KOPT-K1 (cell line): ENCODE data around the gene PRMT9.

ENCODE experiments used
- H3K27ac ChIP-seq: fragments of 200-600 bp; sonication (generic); 2 replicates; pipeline ENCODE4 v1.5.1; 2016; ENCODE audit warnings: antibody characterized with exemption, mild to moderate bottlenecking, low read depth, low read length; ENCODE audit not compliant: poor library complexity, severe bottlenecking
- H3K36me3 ChIP-seq: fragments of 200-600 bp; sonication (generic); 2 replicates; pipeline ENCODE4 v1.5.1; 2017; ENCODE audit warnings: antibody characterized with exemption, mild to moderate bottlenecking, low read length, moderate library complexity; ENCODE audit not compliant: insufficient read depth
- H3K9me3 ChIP-seq: fragments of 200-600 bp; sonication (generic); 2 replicates; pipeline ENCODE4 v1.5.1; 2017; ENCODE audit warnings: antibody characterized with exemption, low read length, mild to moderate bottlenecking; ENCODE audit not compliant: insufficient read depth, poor library complexity, severe bottlenecking

Gene PRMT9

GRCh38 chr4:147704846-147705245, 20.9 kb upstream of the PRMT9 start:
- no peak overlapping the region for H3K27ac ChIP-seq
- no peaks in the 10 kb centered on the region for H3K36me3 ChIP-seq

GRCh38 chr4:147696866-147697265, 12.9 kb upstream of the PRMT9 start:
- Histone ChIP-seq H3K9me3 (peaks cover 10% of the 10 kb centered on the region), H3K36me3 (no peaks in the 10 kb centered on the region), H3K27ac (no peak overlapping the region)

More at GRCh38 chr4:147704846-147705245, 20.9 kb upstream of the PRMT9 start:
- peaks cover 10% of the 10 kb centered on the region for H3K9me3 ChIP-seq

GRCh38 chr4:147693218-147693617, 9.3 kb upstream of the PRMT9 start:
- H3K9me3 ChIP-seq: no peaks in the 10 kb centered on the region
- H3K36me3 ChIP-seq: no peaks in the 10 kb centered on the region
- H3K27ac ChIP-seq: no peak overlapping the region

GRCh38 chr4:147691820-147692219, 7.9 kb upstream of the PRMT9 start:
- H3K9me3 ChIP-seq: no peaks in the 10 kb centered on the region
- no peak overlapping the region for H3K27ac ChIP-seq
- no peaks in the 10 kb centered on the region for H3K36me3 ChIP-seq

GRCh38 chr4:147689067-147689466, 5.1 kb upstream of the PRMT9 start:
- no peaks in the 10 kb centered on the region for H3K36me3 ChIP-seq
- H3K9me3 ChIP-seq: no peaks in the 10 kb centered on the region
- peak overlapping the region; percentile 54 for H3K27ac ChIP-seq

GRCh38 chr4:147683188-147683591, 773 bp downstream of the PRMT9 start:
- Histone ChIP-seq H3K9me3 (no peaks in the 10 kb centered on the region), H3K27ac (peak overlapping the region; percentile 80), H3K36me3 (peaks cover 16% of the 10 kb centered on the region; the same call in 1 of the 2 replicates)

GRCh38 chr4:147682755-147683154, 1.2 kb downstream of the PRMT9 start:
- Histone ChIP-seq H3K9me3 (no peaks in the 10 kb centered on the region), H3K27ac (no peak overlapping the region), H3K36me3 (peaks cover 20% of the 10 kb centered on the region; the same call in 1 of the 2 replicates)

GRCh38 chr4:147678796-147679549, 5.0 kb downstream of the PRMT9 start:
- Histone ChIP-seq H3K27ac (no peak overlapping the region), H3K36me3 (peaks cover 21% of the 10 kb centered on the region; the same call in 1 of the 2 replicates), H3K9me3 (no peaks in the 10 kb centered on the region)

- Histone ChIP-seq H3K9me3 (no peaks in the 10 kb centered on the region), H3K27ac (no peak overlapping the region), H3K36me3 (peaks cover 21% of the 10 kb centered on the region; the same call in 1 of the 2 replicates)
These were observed 5.9 kb downstream of the PRMT9 start for GRCh38 chr4:147678106-147678505.

GRCh38 chr4:147674496-147674895, 9.5 kb downstream of the PRMT9 start:
- Histone ChIP-seq H3K36me3 (peaks cover 36% of the 10 kb centered on the region), H3K9me3 (no peaks in the 10 kb centered on the region), H3K27ac (no peak overlapping the region)

GRCh38 chr4:147674073-147674472, 9.9 kb downstream of the PRMT9 start:
- no peaks in the 10 kb centered on the region for H3K9me3 ChIP-seq
- peaks cover 32% of the 10 kb centered on the region for H3K36me3 ChIP-seq
- H3K27ac ChIP-seq: no peak overlapping the region

GRCh38 chr4:147658501-147658900, 25.5 kb downstream of the PRMT9 start:
- Histone ChIP-seq H3K9me3 (no peaks in the 10 kb centered on the region), H3K36me3 (peaks cover 85% of the 10 kb centered on the region), H3K27ac (no peak overlapping the region)

GRCh38 chr4:147655639-147656038, 28.3 kb downstream of the PRMT9 start:
- H3K9me3 ChIP-seq: no peaks in the 10 kb centered on the region
- no peak overlapping the region for H3K27ac ChIP-seq
- peaks cover 74% of the 10 kb centered on the region for H3K36me3 ChIP-seq

- Histone ChIP-seq H3K9me3 (peaks cover 6% of the 10 kb centered on the region), H3K36me3 (peaks cover 51% of the 10 kb centered on the region), H3K27ac (no peak overlapping the region)
These were observed 32.4 kb downstream of the PRMT9 start for GRCh38 chr4:147651563-147651962.

GRCh38 chr4:147648656-147649055, 35.3 kb downstream of the PRMT9 start:
- H3K36me3 ChIP-seq: peaks cover 30% of the 10 kb centered on the region
- H3K9me3 ChIP-seq: peaks cover 6% of the 10 kb centered on the region

GRCh38 chr4:147645099-147645498, 38.9 kb downstream of the PRMT9 start:
- H3K36me3 ChIP-seq: peaks cover 57% of the 10 kb centered on the region
- no peak overlapping the region for H3K27ac ChIP-seq
- H3K9me3 ChIP-seq: peaks cover 6% of the 10 kb centered on the region

More at GRCh38 chr4:147648656-147649055, 35.3 kb downstream of the PRMT9 start:
- no peak overlapping the region for H3K27ac ChIP-seq
